ENCODE results near the gene ZDHHC8.

ZDHHC8 gene

DNA sequence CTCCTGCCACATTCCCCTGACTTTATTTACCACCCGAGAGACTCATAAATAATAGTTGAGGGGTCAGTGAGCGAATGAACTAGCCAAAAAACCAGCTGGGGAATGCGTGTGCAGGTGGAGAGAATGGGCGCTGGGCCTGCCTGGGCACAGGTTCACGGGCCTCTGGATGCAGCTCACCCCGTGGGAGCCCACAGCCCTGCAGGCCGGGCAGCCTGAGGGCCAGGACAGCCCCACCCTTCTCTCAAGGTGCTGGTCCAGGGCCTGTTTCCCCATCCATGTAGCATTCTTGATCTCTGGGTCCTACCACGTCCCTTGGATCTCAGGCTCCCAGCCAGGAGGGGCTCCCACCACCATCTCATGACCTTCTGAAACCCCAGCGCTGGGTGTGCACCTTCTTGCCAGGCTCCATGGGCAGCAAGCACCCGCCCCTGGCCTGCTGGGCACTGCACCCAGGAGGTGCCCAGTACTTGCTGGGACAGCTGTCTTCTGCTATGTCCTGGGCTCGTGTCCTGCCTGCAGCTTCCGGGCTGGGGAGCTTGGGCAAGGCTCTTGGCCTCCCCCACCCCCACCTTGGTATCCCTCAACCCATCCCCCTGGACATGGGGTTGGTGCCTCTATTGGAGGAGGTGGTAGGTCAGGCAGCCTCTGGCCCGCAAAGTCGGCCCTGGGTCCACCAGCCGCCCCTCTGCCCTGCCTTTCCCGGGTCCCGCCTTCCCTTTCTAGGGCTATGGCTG, 62.3 kb downstream of the ZDHHC8 start:
- Histone ChIP-seq H3K27ac (ENCODE audit: low read depth, low read length, poor library complexity, severe bottlenecking) (no peak overlapping the region), H3K36me3 (ENCODE audit: insufficient read depth, low read length) (no peaks in the 10 kb centered on the region), H3K4me1 (ENCODE audit: insufficient read depth, low read length, severe bottlenecking) (no peaks in the 10 kb centered on the region), H3K9ac (ENCODE audit: low read length) (no peak overlapping the region), H4K20me1 (ENCODE audit: insufficient read depth, low read length) (no peaks in the 10 kb centered on the region), H3K4me3 (ENCODE audit: low read depth, low read length, poor library complexity, severe bottlenecking) (no peak overlapping the region), H3K9me3 (ENCODE audit: low read length) (no peaks in the 10 kb centered on the region), H2AFZ (ENCODE audit: low read length) (no peak overlapping the region), H3K4me2 (ENCODE audit: low read length) (no peak overlapping the region), H3F3A (ENCODE audit: insufficient read depth, low read length) (no peaks in the 10 kb centered on the region), H3K27me3 (ENCODE audit: insufficient read depth, low read length) (peaks cover 4% of the 10 kb centered on the region; the same call in 1 of the 2 replicates), H3K9me2 (ENCODE audit: low read depth, low read length) (no peaks in the 10 kb centered on the region), H3K79me2 (ENCODE audit: insufficient read depth, low read length) (no peaks in the 10 kb centered on the region)
- TF ChIP-seq CTCF (IDR thresholded peaks at IDR 0.05; ENCODE audit: low read length) (no peak), EZH2 (IDR thresholded peaks at IDR 0.05; ENCODE audit: borderline replicate concordance, low read length) (no peak)

DNA sequence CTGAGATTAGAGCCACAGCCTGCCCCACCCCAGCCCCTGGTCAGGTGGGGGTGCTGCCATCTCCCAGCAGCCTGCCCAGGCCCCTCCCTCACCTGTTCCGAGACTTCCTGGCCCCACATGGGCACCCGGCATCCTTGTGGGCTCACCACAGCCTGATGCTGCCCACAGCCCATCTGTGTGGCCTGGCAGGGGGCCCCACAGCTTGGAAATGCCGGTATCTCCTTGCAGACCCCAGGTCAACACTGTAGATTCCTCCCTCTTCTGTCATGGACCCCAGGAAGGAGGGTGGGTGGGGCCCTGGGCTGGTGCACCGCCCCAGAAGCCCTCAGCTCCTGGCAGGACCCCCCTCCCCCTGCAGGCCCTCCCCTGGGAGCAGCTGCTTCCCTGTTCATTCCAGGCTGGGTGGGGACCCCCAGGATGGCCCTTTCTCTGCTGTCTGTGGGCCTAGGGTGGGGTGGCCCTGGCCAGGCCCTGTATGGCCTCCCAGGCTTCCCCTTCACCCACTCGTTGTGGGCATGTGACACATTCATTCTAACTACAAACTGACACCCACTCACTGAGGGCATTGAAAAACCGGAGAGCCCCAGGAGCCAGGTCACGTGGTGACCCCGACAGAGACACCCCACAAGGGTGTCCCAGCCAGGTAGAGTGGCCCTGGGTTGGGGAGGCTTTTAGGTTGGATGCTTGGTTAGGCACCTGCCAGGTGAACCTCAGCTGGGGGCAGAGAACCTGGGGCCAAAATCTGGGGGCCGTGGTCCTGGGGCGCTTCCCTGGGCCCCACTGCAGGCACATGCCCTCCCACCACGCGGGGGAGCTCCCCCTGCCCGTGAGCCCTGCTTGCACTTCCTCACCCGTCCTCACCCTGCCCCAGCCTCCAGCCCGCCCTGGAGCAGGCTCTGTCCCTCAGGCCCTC, 63.3 kb downstream of the ZDHHC8 start:
- no peaks in the 10 kb centered on the region for H4K20me1 ChIP-seq (ENCODE audit: insufficient read depth, low read length)
- H3K9me2 ChIP-seq (ENCODE audit: low read depth, low read length) = no peaks in the 10 kb centered on the region
- H3K36me3 ChIP-seq (ENCODE audit: insufficient read depth, low read length) = no peaks in the 10 kb centered on the region
- no peak overlapping the region for H3K4me3 ChIP-seq (ENCODE audit: low read depth, low read length, poor library complexity, severe bottlenecking)
- no peak overlapping the region for H3K4me2 ChIP-seq (ENCODE audit: low read length)
- H3K79me2 ChIP-seq (ENCODE audit: insufficient read depth, low read length) = no peaks in the 10 kb centered on the region
- H3K27me3 ChIP-seq (ENCODE audit: insufficient read depth, low read length) = peaks cover 4% of the 10 kb centered on the region; the same call in 1 of the 2 replicates
- no peak overlapping the region for H3K9ac ChIP-seq (ENCODE audit: low read length)
- H3F3A ChIP-seq (ENCODE audit: insufficient read depth, low read length) = no peaks in the 10 kb centered on the region
- H3K27ac ChIP-seq (ENCODE audit: low read depth, low read length, poor library complexity, severe bottlenecking) = no peak overlapping the region
- no peaks in the 10 kb centered on the region for H3K9me3 ChIP-seq (ENCODE audit: low read length)
- TF ChIP-seq CTCF (IDR thresholded peaks at IDR 0.05; ENCODE audit: low read length) = no peak
- TF ChIP-seq EZH2 (IDR thresholded peaks at IDR 0.05; ENCODE audit: borderline replicate concordance, low read length) = no peak
- no peaks in the 10 kb centered on the region for H3K4me1 ChIP-seq (ENCODE audit: insufficient read depth, low read length, severe bottlenecking)
- no peak overlapping the region for H2AFZ ChIP-seq (ENCODE audit: low read length)

DNA sequence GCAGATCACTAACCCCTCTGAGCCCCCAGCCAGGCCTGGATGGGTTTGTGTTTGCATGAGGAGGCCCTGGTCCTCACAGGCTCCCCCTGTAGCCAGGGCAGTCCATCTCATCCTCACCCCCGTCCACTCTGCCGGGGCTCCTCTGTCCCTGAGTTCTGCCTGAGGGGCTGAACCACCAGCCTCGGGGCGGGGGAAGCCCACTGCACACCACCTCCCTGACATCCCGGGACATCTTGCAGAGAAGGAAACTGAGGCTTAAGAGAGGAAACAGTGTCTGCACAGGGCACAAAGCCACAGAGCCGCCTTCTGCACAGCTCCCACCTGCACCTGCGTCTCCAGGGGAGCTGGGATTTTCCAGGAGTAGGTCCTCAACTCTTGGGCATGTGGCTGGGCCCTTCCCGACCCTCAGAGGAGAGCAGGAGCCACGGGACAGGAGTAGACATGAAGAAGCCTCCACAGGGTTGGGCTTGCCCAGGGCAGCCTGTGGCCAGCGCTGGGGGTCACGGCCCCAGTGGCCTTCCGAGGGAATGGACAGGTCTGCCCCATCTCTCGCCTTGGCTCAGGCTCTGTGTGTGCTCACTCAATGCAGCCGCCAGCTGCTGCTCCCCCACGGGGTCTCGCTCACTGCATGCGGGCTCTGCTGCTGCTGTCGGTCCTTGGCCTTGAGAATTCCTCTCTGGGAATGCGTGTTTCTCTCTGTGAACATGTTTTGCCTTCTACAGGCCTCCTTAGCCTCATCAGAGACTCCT, 64.7 kb downstream of the ZDHHC8 start:
- Histone ChIP-seq H2AFZ (ENCODE audit: low read length) (no peak overlapping the region), H3K27ac (ENCODE audit: low read depth, low read length, poor library complexity, severe bottlenecking) (no peak overlapping the region), H4K20me1 (ENCODE audit: insufficient read depth, low read length) (no peaks in the 10 kb centered on the region), H3K9me3 (ENCODE audit: low read length) (no peaks in the 10 kb centered on the region), H3K9ac (ENCODE audit: low read length) (no peak overlapping the region), H3K36me3 (ENCODE audit: insufficient read depth, low read length) (no peaks in the 10 kb centered on the region), H3F3A (ENCODE audit: insufficient read depth, low read length) (no peaks in the 10 kb centered on the region), H3K4me2 (ENCODE audit: low read length) (no peak overlapping the region), H3K9me2 (ENCODE audit: low read depth, low read length) (no peaks in the 10 kb centered on the region), H3K79me2 (ENCODE audit: insufficient read depth, low read length) (no peaks in the 10 kb centered on the region), H3K27me3 (ENCODE audit: insufficient read depth, low read length) (peaks cover 4% of the 10 kb centered on the region; the same call in 1 of the 2 replicates), H3K4me3 (ENCODE audit: low read depth, low read length, poor library complexity, severe bottlenecking) (no peak overlapping the region), H3K4me1 (ENCODE audit: insufficient read depth, low read length, severe bottlenecking) (no peaks in the 10 kb centered on the region)
- TF ChIP-seq CTCF (IDR thresholded peaks at IDR 0.05; ENCODE audit: low read length) (no peak), EZH2 (IDR thresholded peaks at IDR 0.05; ENCODE audit: borderline replicate concordance, low read length) (no peak)
